ENCODE data around the gene USP7. TPM values are rescaled to one million over a fixed set of nuclear protein-coding genes. Genes with fewer than 3 reads are reported as not detected.

The USP7 gene
- total and polyA plus RNA-seq, 3 experiments from 2014 or later = 12.6 to 192 (median 189) TPM

DNA sequence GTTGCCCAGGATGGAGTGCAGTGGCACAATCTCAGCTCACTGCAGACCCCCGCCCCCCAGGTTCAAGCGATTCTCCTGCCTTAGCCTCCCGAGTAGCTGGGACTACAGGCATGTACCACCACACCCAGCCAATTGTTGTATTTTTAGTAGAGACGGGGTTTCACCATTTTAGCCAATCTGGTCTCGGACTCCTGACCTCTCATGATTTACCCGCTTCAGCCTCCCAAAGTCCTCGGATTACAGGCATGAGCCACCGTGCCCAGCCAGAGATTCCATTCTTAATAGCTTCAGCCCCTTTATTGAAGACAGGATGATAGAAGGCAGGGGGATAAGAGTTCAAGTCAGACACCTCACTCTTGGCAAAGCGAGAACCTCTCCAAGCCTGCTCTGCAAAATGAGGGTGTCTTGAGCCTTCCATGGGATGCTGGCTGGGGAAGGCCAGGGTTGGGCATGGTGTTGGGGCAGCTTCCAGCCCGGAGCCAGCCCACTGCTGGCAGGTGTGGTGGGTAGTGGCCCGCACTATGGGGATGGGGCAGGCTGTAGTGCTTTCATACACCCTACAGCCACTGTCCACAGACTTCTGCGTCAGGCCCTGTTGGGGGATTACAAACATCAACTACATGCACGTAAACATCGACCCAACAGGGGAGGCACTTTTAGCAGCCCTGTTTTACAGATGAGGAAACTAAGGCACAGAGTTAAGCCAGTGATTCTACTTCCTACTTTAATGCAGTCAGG lies 98.4 kb downstream of the USP7 start:
- Histone ChIP-seq H3K4me3 (ENCODE audit: low read length) (no peak overlapping the region), H3K27me3 (ENCODE audit: insufficient read depth, low read length, poor library complexity, severe bottlenecking) (no peaks in the 10 kb centered on the region), H3K9me3 (ENCODE audit: low read length) (no peaks in the 10 kb centered on the region), H3K27ac (ENCODE audit: low read depth, low read length) (no peak overlapping the region), H3K4me1 (ENCODE audit: insufficient read depth, low read length) (peaks cover 25% of the 10 kb centered on the region), H3K36me3 (ENCODE audit: insufficient read depth, low read length) (peaks cover 5% of the 10 kb centered on the region)
- peaks cover 43 to 61% (median 46%) of the 10 kb centered on the region in 3 donors for H3K4me1 Mint-ChIP-seq
- CTCF ChIA-PET = interaction anchor here (0.8 to 1.3 kb wide), 2 partner anchors 14 to 298 kb away, joined by 3 to 5 read pairs; no protein-coding TSS in a partner anchor
- H3K27me3 Mint-ChIP-seq = no peaks in the 10 kb centered on the region
- DNase-seq = no peak
- POLR2A ChIA-PET = interaction anchor here (1.3 kb wide), 1 partner anchor 226 kb away, joined by 4 read pairs; the partner anchor contains the start of gene HAPSTR1
- H3K4me3 Mint-ChIP-seq = peak overlapping the region in 5 of 7 donors; percentile 27 to 88 (median 59)
- no peaks in the 10 kb centered on the region for H3K9me3 Mint-ChIP-seq
- peak overlapping the region in 7 of 8 donors; percentile 36 to 78 (median 62) for H3K27ac Mint-ChIP-seq
- peaks cover 0 to 16% (median 0%) of the 10 kb centered on the region in 3 donors for H3K36me3 Mint-ChIP-seq

DNA sequence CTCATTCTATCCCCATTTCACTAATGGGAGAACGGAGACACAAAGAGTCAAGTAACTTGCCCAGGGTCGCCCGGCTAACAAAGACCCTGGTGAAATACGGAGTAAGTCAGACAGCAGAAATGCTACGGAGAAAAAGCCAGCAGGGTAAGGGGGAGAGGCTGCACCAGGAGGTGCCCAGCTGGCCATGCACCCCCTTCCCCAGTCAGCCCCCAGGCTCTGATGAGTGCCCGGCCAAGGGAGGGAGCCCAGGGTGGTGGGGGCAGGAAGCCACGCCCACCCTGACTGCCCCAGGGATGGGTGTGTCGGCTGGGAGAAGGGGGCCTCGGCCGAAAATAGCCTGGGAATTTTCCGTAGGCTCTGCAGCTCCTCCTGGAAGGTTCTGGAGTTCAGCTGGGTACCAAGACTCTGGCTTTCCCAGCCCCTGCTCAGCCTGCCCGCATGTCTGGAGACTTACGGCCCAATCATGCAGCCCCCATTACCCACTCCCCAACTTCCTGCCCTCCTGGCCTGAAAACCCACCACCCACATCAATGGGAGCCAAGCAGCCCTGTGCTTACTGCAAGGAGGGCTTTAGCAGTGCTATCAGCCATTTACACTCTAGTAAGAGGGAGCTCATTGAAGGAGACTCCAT lies 99.1 kb downstream of the USP7 start:
- peak overlapping the region; percentile 1 for H3K27ac ChIP-seq (ENCODE audit: low read depth, low read length)
- no peak for DNase-seq
- no peaks in the 10 kb centered on the region for H3K9me3 ChIP-seq (ENCODE audit: low read length)
- Mint-ChIP-seq H3K4me1 (peaks cover 43 to 61% (median 48%) of the 10 kb centered on the region in 3 donors), H3K27ac (peak overlapping the region; percentile 47 to 80 (median 65)), H3K9me3 (no peaks in the 10 kb centered on the region), H3K36me3 (peaks cover 0 to 16% (median 0%) of the 10 kb centered on the region in 3 donors), H3K4me3 (peak overlapping the region in 4 of 7 donors; percentile 10 to 61 (median 32)), H3K27me3 (no peaks in the 10 kb centered on the region)
- no peaks in the 10 kb centered on the region for H3K27me3 ChIP-seq (ENCODE audit: insufficient read depth, low read length, poor library complexity, severe bottlenecking)
- POLR2A ChIA-PET = no interaction called here
- H3K4me1 ChIP-seq (ENCODE audit: insufficient read depth, low read length) = peaks cover 25% of the 10 kb centered on the region
- no peak overlapping the region for H3K4me3 ChIP-seq (ENCODE audit: low read length)
- CTCF ChIA-PET = interaction anchor here (0.7 to 1.1 kb wide), 2 partner anchors 16 to 144 kb away, joined by 3 to 4 read pairs; no protein-coding TSS in a partner anchor
- peaks cover 5% of the 10 kb centered on the region for H3K36me3 ChIP-seq (ENCODE audit: insufficient read depth, low read length)

DNA sequence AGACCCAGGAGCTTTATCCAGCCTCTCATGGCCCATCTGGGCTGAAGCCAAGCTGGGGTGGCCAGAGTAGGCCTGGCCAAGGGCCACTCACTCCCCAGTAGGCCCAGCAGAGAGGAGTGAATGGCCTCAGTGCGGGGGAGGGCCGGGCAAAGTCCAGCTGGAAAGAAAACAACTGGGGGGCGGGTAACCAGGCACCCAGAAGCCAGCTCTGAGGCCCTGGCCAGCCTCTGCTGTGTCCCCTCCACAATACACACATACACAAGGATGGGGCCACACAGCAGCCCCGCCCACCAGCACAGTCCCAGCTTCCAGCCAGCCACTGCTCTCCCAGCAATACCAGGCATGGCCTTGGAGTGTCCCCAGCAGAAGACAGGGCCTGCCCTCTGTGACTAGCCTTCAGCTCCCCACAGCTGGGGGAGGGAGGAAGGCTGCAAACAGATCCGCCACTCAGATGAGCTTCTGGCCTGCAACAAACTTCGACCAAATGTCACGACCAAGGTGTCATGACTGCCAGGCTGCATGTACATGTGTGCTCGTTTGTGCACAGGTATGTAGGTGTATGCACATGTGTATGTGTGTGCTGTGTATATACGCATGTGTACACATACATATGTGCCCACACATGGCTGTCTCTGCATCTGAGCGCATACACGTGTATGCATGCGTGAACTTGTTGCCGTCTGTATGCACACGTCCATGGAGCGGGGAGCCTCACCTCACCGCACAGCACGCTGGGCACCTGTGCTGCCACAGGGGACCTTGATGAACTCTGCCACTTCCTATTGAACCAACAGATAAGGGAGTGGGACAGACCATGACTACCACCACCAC lies 99.9 kb downstream of the USP7 start:
- Histone ChIP-seq H3K4me3 (ENCODE audit: low read length) (no peak overlapping the region), H3K36me3 (ENCODE audit: insufficient read depth, low read length) (peaks cover 5% of the 10 kb centered on the region), H3K9me3 (ENCODE audit: low read length) (no peaks in the 10 kb centered on the region), H3K4me1 (ENCODE audit: insufficient read depth, low read length) (peaks cover 21% of the 10 kb centered on the region), H3K27me3 (ENCODE audit: insufficient read depth, low read length, poor library complexity, severe bottlenecking) (no peaks in the 10 kb centered on the region), H3K27ac (ENCODE audit: low read depth, low read length) (peak overlapping the region; percentile 1)
- POLR2A ChIA-PET = no interaction called here
- peaks cover 0 to 21% (median 0%) of the 10 kb centered on the region in 3 donors for H3K36me3 Mint-ChIP-seq
- CTCF ChIA-PET = interaction anchor here (0.7 to 1.1 kb wide), 3 partner anchors 14 to 145 kb away, joined by 3 to 5 read pairs (median 4); no protein-coding TSS in a partner anchor
- H3K9me3 Mint-ChIP-seq = no peaks in the 10 kb centered on the region
- DNase-seq = no peak
- peaks cover 37 to 57% (median 44%) of the 10 kb centered on the region in 3 donors for H3K4me1 Mint-ChIP-seq
- no peaks in the 10 kb centered on the region for H3K27me3 Mint-ChIP-seq
- peak overlapping the region in 4 of 7 donors; percentile 10 to 61 (median 32) for H3K4me3 Mint-ChIP-seq
- H3K27ac Mint-ChIP-seq = peak overlapping the region in 6 of 8 donors; percentile 41 to 80 (median 56)

DNA sequence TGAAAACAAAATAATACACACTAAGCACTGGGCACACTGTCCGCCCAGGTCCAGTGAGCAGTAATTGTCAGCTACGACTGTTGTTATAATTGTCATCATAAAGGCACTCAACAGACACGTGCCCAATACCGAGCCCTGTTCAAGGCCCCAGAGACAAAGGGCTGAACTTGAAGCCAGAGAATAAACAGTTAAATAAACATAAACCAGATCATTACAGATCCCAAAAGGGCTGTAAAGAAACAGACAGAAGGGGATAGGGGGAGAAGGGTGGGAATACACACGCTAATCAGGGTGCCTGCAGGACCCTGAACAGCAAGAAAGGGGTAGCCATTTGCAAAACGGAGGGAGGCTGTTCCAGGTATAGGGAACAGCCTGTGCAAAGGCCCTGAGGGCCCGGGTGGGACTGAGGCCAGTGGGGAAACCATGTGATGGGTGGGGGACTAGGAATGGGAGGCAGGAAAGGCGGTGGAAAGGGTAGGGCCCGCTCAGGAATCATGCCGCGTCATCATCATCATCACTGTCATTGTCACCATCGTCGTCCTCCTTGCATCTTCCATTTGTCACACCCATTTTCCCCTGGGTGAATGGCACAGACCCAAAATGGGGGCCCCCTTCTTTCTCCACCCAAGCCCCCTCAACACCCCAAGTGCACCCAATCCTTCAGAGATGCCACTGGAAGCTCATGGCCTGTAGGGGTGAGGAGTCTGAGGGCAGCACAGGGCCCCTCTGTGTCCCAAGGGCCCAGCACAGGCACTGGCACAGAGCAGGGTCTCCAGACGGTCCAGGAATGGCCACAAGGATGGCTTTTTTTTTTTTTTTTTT lies 101.2 kb downstream of the USP7 start:
- H3K4me3 Mint-ChIP-seq = peak overlapping the region in 1 of 7 donors; percentile 3
- peaks cover 35 to 56% (median 39%) of the 10 kb centered on the region in 3 donors for H3K4me1 Mint-ChIP-seq
- H3K27me3 Mint-ChIP-seq = no peaks in the 10 kb centered on the region
- no peaks in the 10 kb centered on the region for H3K9me3 Mint-ChIP-seq
- no peaks in the 10 kb centered on the region for H3K9me3 ChIP-seq (ENCODE audit: low read length)
- peak overlapping the region in 3 of 8 donors; percentile 34 to 85 (median 47) for H3K27ac Mint-ChIP-seq
- no peak for DNase-seq
- H3K27me3 ChIP-seq (ENCODE audit: insufficient read depth, low read length, poor library complexity, severe bottlenecking) = no peaks in the 10 kb centered on the region
- ChIA-PET CTCF (interaction anchor here (0.6 to 1.1 kb wide), 2 partner anchors 12 to 162 kb away, joined by 4 to 5 read pairs; no protein-coding TSS in a partner anchor), POLR2A (no interaction called here)
- peaks cover 0 to 23% (median 2%) of the 10 kb centered on the region in 3 donors for H3K36me3 Mint-ChIP-seq
- peaks cover 16% of the 10 kb centered on the region for H3K4me1 ChIP-seq (ENCODE audit: insufficient read depth, low read length)
- no peak overlapping the region for H3K27ac ChIP-seq (ENCODE audit: low read depth, low read length)
- H3K36me3 ChIP-seq (ENCODE audit: insufficient read depth, low read length) = peaks cover 5% of the 10 kb centered on the region
- no peak overlapping the region for H3K4me3 ChIP-seq (ENCODE audit: low read length)

DNA sequence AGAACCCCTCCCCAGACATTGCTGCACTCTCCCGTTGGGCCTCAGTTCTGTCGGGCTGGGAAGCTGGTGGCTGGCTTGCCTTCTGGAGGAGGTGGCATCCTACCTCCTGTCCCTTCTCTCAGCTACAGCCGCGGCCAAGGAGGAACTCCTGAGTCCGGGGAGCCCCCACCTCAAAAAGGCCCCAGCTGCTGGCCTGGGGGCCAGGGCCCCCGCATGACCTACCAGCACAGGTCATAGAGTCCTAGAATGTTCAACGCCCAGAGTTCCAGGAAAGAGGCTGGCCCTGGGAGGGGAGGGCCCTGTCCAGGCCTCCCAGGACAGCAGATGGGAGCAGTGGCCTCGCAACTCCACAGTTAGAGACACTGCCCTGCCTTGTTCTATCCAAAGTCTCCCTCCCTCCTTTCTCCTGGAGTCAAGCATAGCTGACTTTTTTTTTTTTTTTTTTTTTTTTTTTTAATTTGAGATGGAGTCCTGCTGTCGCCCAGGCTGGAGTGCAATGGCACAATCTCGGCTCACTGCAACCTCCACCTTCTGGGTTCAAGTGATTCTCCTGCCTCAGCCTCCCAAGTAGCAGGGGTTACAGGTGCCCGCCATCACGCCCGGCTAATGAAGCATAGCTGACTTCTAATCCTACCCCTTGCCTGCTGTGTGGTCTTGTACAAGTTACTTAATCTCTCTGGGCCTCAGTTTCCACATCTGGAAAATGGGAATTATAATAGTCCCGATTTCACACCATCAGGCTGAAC lies 102.0 kb downstream of the USP7 start:
- CTCF ChIA-PET = no interaction called here

DNA sequence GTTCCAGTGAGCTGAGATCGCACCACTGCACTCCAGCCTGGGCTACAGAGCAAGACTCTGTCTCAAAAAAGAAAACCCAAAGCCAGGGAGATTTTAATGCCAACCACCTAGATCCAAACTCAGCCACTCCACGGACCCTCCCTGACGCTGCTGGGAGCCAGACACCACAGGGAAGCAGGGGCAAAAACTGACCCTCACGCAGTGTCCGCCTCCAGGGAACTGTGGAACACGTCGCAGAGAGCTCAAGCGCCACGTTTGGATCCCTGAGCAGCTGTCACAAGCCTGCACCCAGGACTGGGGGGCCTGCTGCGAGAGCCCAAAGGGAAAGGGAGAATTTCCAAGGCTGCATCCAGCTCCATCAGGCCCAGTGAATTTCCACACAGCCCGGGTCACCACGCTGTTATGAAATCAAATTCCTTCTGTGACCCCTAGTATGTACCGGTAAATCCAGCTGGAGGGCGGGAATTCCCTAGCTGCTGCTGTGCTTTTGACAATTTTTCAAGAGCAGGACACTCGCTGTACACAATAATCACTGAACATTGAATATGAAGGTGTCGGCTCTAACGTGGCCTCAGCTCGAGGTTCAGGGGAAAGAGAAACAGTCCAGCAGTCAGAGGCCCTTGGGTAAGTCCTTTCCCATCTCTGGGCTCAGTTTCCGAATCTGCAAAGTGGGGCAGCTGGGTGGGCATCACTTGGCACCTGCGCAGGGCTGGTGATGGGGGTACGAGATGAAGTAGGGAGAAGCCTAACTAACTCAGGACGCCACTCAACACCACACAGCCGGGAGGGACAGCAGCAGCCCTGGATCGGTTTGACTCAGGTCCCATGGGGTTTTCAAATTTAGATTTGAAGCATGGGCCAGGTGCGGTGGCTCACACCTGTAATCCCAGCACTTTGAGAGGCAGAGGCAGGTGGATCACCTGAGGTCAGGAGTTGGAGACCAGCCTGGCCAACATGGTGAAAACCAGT lies 103.5 kb downstream of the USP7 start:
- Mint-ChIP-seq H3K4me1 (peaks cover 24 to 48% (median 31%) of the 10 kb centered on the region in 3 donors), H3K4me3 (no peak overlapping the region), H3K27me3 (no peaks in the 10 kb centered on the region), H3K36me3 (peaks cover 0 to 41% (median 4%) of the 10 kb centered on the region in 3 donors), H3K27ac (peak overlapping the region in 2 of 8 donors; percentile 39 to 65), H3K9me3 (no peaks in the 10 kb centered on the region)
- Histone ChIP-seq H3K27me3 (ENCODE audit: insufficient read depth, low read length, poor library complexity, severe bottlenecking) (no peaks in the 10 kb centered on the region), H3K4me1 (ENCODE audit: insufficient read depth, low read length) (peaks cover 9% of the 10 kb centered on the region), H3K4me3 (ENCODE audit: low read length) (no peak overlapping the region), H3K27ac (ENCODE audit: low read depth, low read length) (no peak overlapping the region), H3K9me3 (ENCODE audit: low read length) (no peaks in the 10 kb centered on the region), H3K36me3 (ENCODE audit: insufficient read depth, low read length) (peaks cover 5% of the 10 kb centered on the region)
- peak in 1 of 5 donors; percentile 11 for DNase-seq
- ChIA-PET CTCF (interaction anchor here (1.5 to 1.6 kb wide), 2 partner anchors 8 to 20 kb away, joined by 4 to 9 read pairs; partner anchors contain the start of gene CARHSP1), POLR2A (no interaction called here)

More for the DNA sequence above, 102.0 kb downstream of the USP7 start:
- Mint-ChIP-seq H3K4me1 (peaks cover 34 to 54% (median 35%) of the 10 kb centered on the region in 3 donors), H3K4me3 (peak overlapping the region in 1 of 7 donors; percentile 3), H3K36me3 (peaks cover 0 to 27% (median 4%) of the 10 kb centered on the region in 3 donors), H3K9me3 (no peaks in the 10 kb centered on the region), H3K27ac (peak overlapping the region in 6 of 8 donors; percentile 34 to 85 (median 56)), H3K27me3 (no peaks in the 10 kb centered on the region)
- H3K9me3 ChIP-seq (ENCODE audit: low read length) = no peaks in the 10 kb centered on the region
- no peak overlapping the region for H3K27ac ChIP-seq (ENCODE audit: low read depth, low read length)
- H3K36me3 ChIP-seq (ENCODE audit: insufficient read depth, low read length) = peaks cover 5% of the 10 kb centered on the region
- no peaks in the 10 kb centered on the region for H3K27me3 ChIP-seq (ENCODE audit: insufficient read depth, low read length, poor library complexity, severe bottlenecking)
- DNase-seq = peak in 1 of 5 donors; percentile 42
- peaks cover 9% of the 10 kb centered on the region for H3K4me1 ChIP-seq (ENCODE audit: insufficient read depth, low read length)
- POLR2A ChIA-PET = no interaction called here
- no peak overlapping the region for H3K4me3 ChIP-seq (ENCODE audit: low read length)

Data from CD8-positive, alpha-beta memory T cell (primary cell).